Tibial nerve (tissue), 4 donors: Measurements from ENCODE around the gene BTBD9.

Source experiments
- CTCF ChIP-seq, 5 experiments: fragments of 200-600 bp in 3 of 5; fragments of 450-650 bp in 2 of 5; sonication (generic) in 3 of 5; IDR thresholded peaks; one replicate each; pipeline ENCODE4 v1.5.1; 2016 to 2019; ENCODE audit warnings: antibody characterized with exemption in 5 of 5, mild to moderate bottlenecking in 3 of 5, moderate library complexity in 2 of 5
- EP300 ChIP-seq, 2 donors: sonication (generic); formaldehyde crosslinking; IDR thresholded peaks; one replicate each; pipeline ENCODE4 v1.6.1; 2017; ENCODE audit warnings: antibody characterized with exemption in 2 of 2, mild to moderate bottlenecking in 1 of 2
- POLR2A ChIP-seq, 2 donors: fragments of 450-650 bp; IDR thresholded peaks; one replicate each; pipeline ENCODE4 v1.6.1; 2017; ENCODE audit warnings: antibody characterized with exemption in 2 of 2, mild to moderate bottlenecking in 2 of 2, moderate library complexity in 2 of 2

- TF ChIP-seq CTCF (IDR thresholded peaks at IDR 0.05) (no peak), POLR2A (IDR thresholded peaks at IDR 0.05) (no peak), EP300 (IDR thresholded peaks at IDR 0.05) (no peak)
Measured at GRCh38 chr6:38404900-38405556, 234.7 kb downstream of the BTBD9 start.
